HepG2 (cell line): Measurements from ENCODE around the gene MEAF6. TPM values are rescaled to one million over a fixed set of nuclear protein-coding genes. Genes with fewer than 3 reads are reported as not detected.

Experiments
- ATAC-seq: fragments of 200-7000 bp; cut with Tn5 transposase; 3 replicates; pipeline ENCODE4 v1.9.1; 2020; ENCODE audit warnings: mild to moderate bottlenecking, moderate library complexity
- BruUV-seq: library from RNA; stranded (reverse); fragments of 400-500 nt; replicated peaks from 2 replicates; lab custom pipeline; 2021; lab: Mats Ljungman, UMichigan
- CTCF ChIA-PET: fragments of 300-600 bp; formaldehyde crosslinking; extraction: SDS; loops from one replicate; lab custom pipeline; 2021; ENCODE audit warnings: low total read pairs, inconsistent platforms, low intra/inter-chr PET ratio; lab: Yijun Ruan, JAX
- POLR2A ChIA-PET: fragments of 350-600 bp; sonication (Branson Sonifier 250); formaldehyde crosslinking; loops from one replicate; lab custom pipeline; 2020; ENCODE audit warnings: antibody characterized with exemption, inconsistent platforms; lab: Yijun Ruan, JAX
- DNase-seq: peaks from one replicate; pipeline ENCODE4 v3.0.0-alpha.2; 2015; ENCODE audit warnings: low spot score
- FAIRE-seq: peaks from 3 replicates; lab custom pipeline; 2011; peaks lifted over from hg19 to GRCh38; lab: Jason Lieb, UNC
- H2AFZ ChIP-seq: one replicate; pipeline ENCODE4 v1.6.1; 2011; ENCODE audit warnings: low read length, inconsistent platforms
- H3K27ac ChIP-seq: fragments of 300-600 bp; 3 replicates; pipeline ENCODE4 v1.8.0; 2011; ENCODE audit warnings: mixed run types, mild to moderate bottlenecking, mixed read lengths, low read length, inconsistent platforms; ENCODE audit not compliant: insufficient read depth; ENCODE audit errors: extremely low read length
- H3K27me3 ChIP-seq, 2 experiments: fragments of 200-600 bp in 1 of 2; 2 replicates in 1 of 2; 3 replicates in 1 of 2; pipeline versions ENCODE4 v1.6.0 to v1.8.0; 2011; ENCODE audit warnings: low read length in 2 of 2, mild to moderate bottlenecking in 2 of 2, moderate library complexity in 2 of 2, inconsistent platforms in 1 of 2; ENCODE audit not compliant: insufficient read depth in 2 of 2, control insufficient read depth in 1 of 2
- H3K36me3 ChIP-seq, 2 experiments: fragments of 200-600 bp in 1 of 2; replicated peaks in 1 of 2; 2 replicates in 1 of 2; 3 replicates in 1 of 2; pipeline versions ENCODE4 v1.5.1 to v1.8.0; 2011; ENCODE audit warnings: low read length in 2 of 2, inconsistent platforms in 1 of 2; ENCODE audit not compliant: insufficient read depth in 2 of 2, control insufficient read depth in 1 of 2
- H3K4me1 ChIP-seq: 2 replicates; pipeline ENCODE4 v1.5.1; 2012; ENCODE audit warnings: low read length, inconsistent platforms; ENCODE audit not compliant: insufficient read depth
- H3K4me2 ChIP-seq: 2 replicates; pipeline ENCODE4 v1.6.0; 2011; ENCODE audit warnings: low read depth, low read length, inconsistent platforms
- H3K4me3 ChIP-seq, 3 experiments: fragments of 200-600 bp in 1 of 3; sonication (generic), shearing (Covaris generic) in 1 of 3; replicated peaks in 1 of 3; 2 replicates each; pipeline ENCODE4 v1.5.1; 2011 to 2016; ENCODE audit warnings: low read length in 3 of 3, inconsistent platforms in 2 of 3, low read depth in 2 of 3, mild to moderate bottlenecking in 2 of 3, control low read depth in 1 of 3, mixed read lengths in 1 of 3; ENCODE audit not compliant: insufficient read depth in 1 of 3
- H3K79me2 ChIP-seq: one replicate; pipeline ENCODE4 v1.6.1; 2011; ENCODE audit warnings: low read length, inconsistent platforms; ENCODE audit not compliant: insufficient read depth
- H3K9ac ChIP-seq: 2 replicates; pipeline ENCODE4 v1.6.0; 2011; ENCODE audit warnings: mild to moderate bottlenecking, low read depth, low read length, inconsistent platforms; ENCODE audit not compliant: insufficient read depth
- H3K9me3 ChIP-seq: 2 replicates; pipeline ENCODE4 v1.5.1; 2012; ENCODE audit warnings: mild to moderate bottlenecking, low read length
- H4K20me1 ChIP-seq: 2 replicates; pipeline ENCODE4 v1.6.0; 2011; ENCODE audit warnings: inconsistent platforms, mild to moderate bottlenecking, low read length, moderate library complexity; ENCODE audit not compliant: insufficient read depth
- KDM5B ChIP-seq: sonication (generic); formaldehyde crosslinking; IDR thresholded peaks from 2 replicates; pipeline ENCODE4 v1.4.0; 2020; ENCODE audit warnings: missing genetic modification reagents, mild to moderate bottlenecking, borderline replicate concordance
- NONO ChIP-seq, 2 experiments: fragments of 450-650 bp in 1 of 2; sonication (generic) in 1 of 2; formaldehyde crosslinking in 1 of 2; IDR thresholded peaks in 1 of 2; conservative IDR thresholded peaks in 1 of 2; 2 replicates each; pipeline versions ENCODE4 v1.6.1 to v1.8.0; 2017 to 2022; ENCODE audit warnings: mild to moderate bottlenecking in 1 of 2, missing genetic modification reagents in 1 of 2, moderate library complexity in 1 of 2
- RBAK ChIP-seq: sonication (generic); formaldehyde crosslinking; IDR thresholded peaks from 2 replicates; pipeline ENCODE4 v1.5.1; 2020; ENCODE audit warnings: mild to moderate bottlenecking, missing genetic modification reagents
- SP2 ChIP-seq: sonication (generic); formaldehyde crosslinking; IDR thresholded peaks from 2 replicates; pipeline ENCODE4 v1.5.1; 2020; ENCODE audit warnings: mild to moderate bottlenecking, missing genetic modification reagents
- SRSF1 ChIP-seq: fragments of 200-400 bp; formaldehyde crosslinking; optimal IDR thresholded peaks from 2 replicates; pipeline ENCODE3; 2017; ENCODE audit warnings: mild to moderate bottlenecking, low read depth, low read length, moderate library complexity
- SRY ChIP-seq: sonication (generic); formaldehyde crosslinking; IDR thresholded peaks from 2 replicates; pipeline ENCODE4 v1.8.0; 2022; ENCODE audit warnings: mild to moderate bottlenecking, missing genetic modification reagents
- SYNCRIP ChIP-seq: fragments of 200-400 bp; formaldehyde crosslinking; IDR thresholded peaks from 2 replicates; pipeline ENCODE4 v1.6.1; 2018; ENCODE audit warnings: mild to moderate bottlenecking, low read depth, low read length; ENCODE audit not compliant: insufficient read depth
- ZNF180 ChIP-seq: sonication (generic); formaldehyde crosslinking; IDR thresholded peaks from 2 replicates; pipeline ENCODE4 v1.4.0; 2020; ENCODE audit warnings: low read depth, missing genetic modification reagents, borderline replicate concordance
- ZNF367 ChIP-seq: sonication (generic); formaldehyde crosslinking; IDR thresholded peaks from 2 replicates; pipeline ENCODE4 v1.4.0; 2020; ENCODE audit warnings: missing genetic modification reagents, borderline replicate concordance
- ZNF883 ChIP-seq: sonication (generic); formaldehyde crosslinking; IDR thresholded peaks from 2 replicates; pipeline ENCODE4 v1.5.1; 2020; ENCODE audit warnings: mild to moderate bottlenecking, missing genetic modification reagents; ENCODE audit errors: not compliant biosample characterization
- ZSCAN21 ChIP-seq: sonication (generic); formaldehyde crosslinking; IDR thresholded peaks from 2 replicates; pipeline ENCODE4 v1.8.0; 2022; ENCODE audit warnings: mild to moderate bottlenecking, missing genetic modification reagents, moderate library complexity, borderline replicate concordance
- WGBS: methylation state at CpG from one replicate; pipeline ENCODE4 v1.1.6; 2017; ENCODE audit warnings: low lambda C conversion rate; 5-methylcytosine and 5-hydroxymethylcytosine counted together
- in situ Hi-C: cut with HindIII; loops from 2 replicates; pipeline ENCODE4 v1.10.0; 2017; ENCODE audit warnings: low pct_unique_long_range_greater_than_20kb; ENCODE audit not compliant: extremely low pct_ligation_motif_present
- intact Hi-C: fragments of 100-400 bp; cut with micrococcal nuclease; formaldehyde crosslinking; loops from one replicate; pipeline ENCODE4 v1.10.0; 2022; ENCODE audit not compliant: unreplicated experiment
- microRNA-seq: library from miRNA; unstranded; fragments of <30 nt; microRNA quantifications from one replicate; pipeline ENCODE4, GENCODE V29; 2020
- polyA plus RNA-seq, 8 experiments: library from polyadenylated mRNA; depleted of rRNA in 3 of 8; stranded (reverse) in 7 of 8; unstranded in 1 of 8; fragments of >200 nt; fragmentation: Illumina TruSeq in 4 of 8; extraction: Trizol in 4 of 8; gene quantifications; 2 replicates each; pipeline versions ENCODE4 v1.2.1 to v1.2.3, GENCODE V29; 2011 to 2016; ENCODE audit warnings: low read depth in 4 of 8, missing spikeins in 1 of 8, mixed read lengths in 1 of 8; ENCODE audit not compliant: insufficient read depth in 1 of 8
- small RNA-seq, 3 experiments: library from RNA; depleted of rRNA; stranded (forward); fragments of <200 nt; gene quantifications; one replicate each; pipeline ENCODE3, GENCODE V24; 2012; ENCODE audit warnings: low read depth in 2 of 3, low replicate concordance in 1 of 3; ENCODE audit not compliant: insufficient read length in 3 of 3, insufficient read depth in 2 of 3
- total RNA-seq, 5 experiments: library from RNA; depleted of rRNA; stranded (reverse); fragments of >200 nt; fragmentation: Illumina TruSeq; extraction: Trizol; gene quantifications; 2 replicates each; pipeline ENCODE4 v1.2.3, GENCODE V29; 2016; ENCODE audit warnings: low read depth in 1 of 5
- TF ChIP-seq, protein P1 (sequence below): IDR thresholded peaks from 2 replicates; pipeline ENCODE4 v1.6.1; 2016; ENCODE audit warnings: missing biosample characterization, missing genetic modification reagents, low read depth

MEAF6 gene
- total and polyA plus RNA-seq, 2 of the 13 experiments (the other 11 are each of a cell fraction or from before 2014, with no cell fraction given) = 29.5 to 45.6 TPM

DNA sequence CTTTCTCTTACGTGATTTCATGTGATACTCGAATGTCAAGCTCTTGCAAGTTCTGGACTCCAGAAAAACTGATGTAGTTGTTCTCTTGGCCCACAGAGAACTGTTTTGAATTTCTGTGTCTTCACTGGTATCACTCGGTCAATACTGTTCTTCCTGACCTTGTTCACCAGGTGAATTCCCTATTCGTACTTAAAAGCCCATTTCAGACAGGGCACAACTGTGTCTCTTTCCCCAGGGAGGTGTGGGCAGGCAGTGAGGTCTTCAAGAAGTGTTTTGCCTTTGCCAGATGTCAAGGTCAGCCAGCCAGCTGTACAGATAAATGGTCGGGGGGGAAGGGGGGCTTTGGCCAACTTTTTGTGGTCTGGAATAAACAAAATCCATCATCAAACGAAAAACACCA lies 67.7 kb downstream of the MEAF6 start (continued):
- TF ChIP-seq, protein P1, sequence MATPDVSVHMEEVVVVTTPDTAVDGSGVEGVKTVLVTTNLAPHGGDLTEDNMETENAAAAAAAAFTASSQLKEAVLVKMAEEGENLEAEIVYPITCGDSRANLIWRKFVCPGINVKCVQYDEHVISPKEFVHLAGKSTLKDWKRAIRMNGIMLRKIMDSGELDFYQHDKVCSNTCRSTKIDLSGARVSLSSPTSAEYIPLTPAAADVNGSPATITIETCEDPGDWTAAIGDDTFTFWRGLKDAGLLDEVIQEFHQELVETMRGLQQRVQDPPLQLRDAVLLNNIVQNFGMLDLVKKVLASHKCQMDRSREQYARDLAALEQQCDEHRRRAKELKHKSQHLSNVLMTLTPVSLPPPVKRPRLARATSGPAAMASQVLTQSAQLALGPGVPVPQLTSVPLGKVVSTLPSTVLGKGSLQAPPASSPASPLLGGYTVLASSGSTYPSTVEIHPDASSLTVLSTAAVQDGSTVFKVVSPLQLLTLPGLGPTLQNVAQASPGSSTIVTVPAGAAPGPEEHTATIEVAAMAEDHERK (CRISPR knock-in tag) = no peak

DNA sequence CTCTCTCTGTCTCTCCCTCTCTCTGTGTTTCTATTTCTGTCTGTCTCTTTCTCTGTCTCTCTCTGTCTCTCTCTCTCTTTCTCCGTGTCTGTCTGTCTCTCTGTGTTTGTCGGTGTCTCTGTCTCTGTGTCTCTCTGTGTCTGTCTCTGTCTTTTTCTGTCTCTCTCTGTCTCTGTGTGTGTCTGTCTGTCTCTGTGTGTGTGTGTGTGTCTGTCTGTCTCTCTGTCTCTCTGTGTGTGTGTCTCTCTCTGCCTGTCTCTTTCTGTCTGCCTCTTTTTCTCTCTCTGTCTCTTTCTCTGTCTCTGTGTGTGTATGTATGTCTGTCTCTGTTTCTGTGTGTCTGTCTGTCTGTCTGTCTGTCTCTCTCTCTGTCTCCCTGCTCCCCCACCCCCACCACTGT lies 71.9 kb downstream of the MEAF6 start:
- ATAC-seq (no peak), DNase-seq (no peak), FAIRE-seq (no peak)
- no peaks in the 10 kb centered on the region for H3K36me3 ChIP-seq
- ChIA-PET POLR2A (no interaction called here), CTCF (no interaction called here)
- H3K4me1 ChIP-seq = no peaks in the 10 kb centered on the region
- intact Hi-C loops (no loop called here), in situ Hi-C loops (loop anchor here (25.0 kb wide), 1 partner anchor 730 kb away; no protein-coding TSS in a partner anchor)
- H3K9ac ChIP-seq = no peak overlapping the region
- H2AFZ ChIP-seq = no peak overlapping the region
- H3K27ac ChIP-seq = no peak overlapping the region
- H3K4me2 ChIP-seq = no peak overlapping the region
- H3K27me3 ChIP-seq = peaks cover 2 to 30% of the 10 kb centered on the region in 2 experiments; a peak in 4 of 5 replicates
- TF ChIP-seq SRY (CRISPR knock-in tag) (no peak), ZNF180 (CRISPR knock-in tag) (no peak), NONO (IDR thresholded peaks at IDR 0.05) (no peak), NONO (CRISPR knock-in tag; conservative IDR thresholded peaks at IDR 0.05) (no peak), SP2 (CRISPR knock-in tag) (no peak), ZNF883 (CRISPR knock-in tag) (no peak), SRSF1 (no peak), SYNCRIP (no peak), RBAK (CRISPR knock-in tag) (no peak), ZNF367 (CRISPR knock-in tag) (no peak), ZSCAN21 (CRISPR knock-in tag) (no peak), KDM5B (CRISPR knock-in tag) (no peak)
- TF ChIP-seq, all 625 proteins: peak for 0
- no TSS peak for BruUV-seq
- H3K79me2 ChIP-seq = no peaks in the 10 kb centered on the region
- no peak overlapping the region for H3K4me3 ChIP-seq
- WGBS = 58% methylated on average over 2 of the region's 2 CpGs
- no peaks in the 10 kb centered on the region for H4K20me1 ChIP-seq
- no peaks in the 10 kb centered on the region for H3K9me3 ChIP-seq

Small RNA genes lying within 50 kb of the gene (microRNA-seq; reads per million reads assigned to microRNA genes)
- gene MIR5581 (5.3 reads per million, percentile 33 among the genes with 10 or more reads in this experiment), gene MIR6732 (1.0 reads per million)

Small RNA genes lying within 50 kb of the gene (small RNA-seq; reads per million reads assigned to genes)
- gene AL034379.1 (0 reads per million in 3 experiments), gene MIR5581 (0.20 to 4.8 (median 2.0) reads per million in 3 experiments)

Other genes with a start within 250 kb of the MEAF6 start
- 4.2 and 6.8 TPM in 2 replicates for gene ZC3H12A, start 40.2 kb downstream of the MEAF6 start, total RNA-seq (2016; rRNA removed; fragmentation: Illumina TruSeq; extraction: Trizol)
- 13.3 and 21.1 TPM in 2 replicates for gene ZC3H12A, start 40.2 kb downstream of the MEAF6 start, polyA plus RNA-seq (2011; rRNA removed)
- gene SNIP1, start 39.5 kb upstream of the MEAF6 start, total RNA-seq (2016; rRNA removed; fragmentation: Illumina TruSeq; extraction: Trizol) = 10.9 and 11.2 TPM in 2 replicates
- 5.5 and 6.2 TPM in 2 replicates for gene SNIP1, start 39.5 kb upstream of the MEAF6 start, polyA plus RNA-seq (2011; rRNA removed)
- gene DNALI1, start 42.2 kb upstream of the MEAF6 start, total RNA-seq (2016; rRNA removed; fragmentation: Illumina TruSeq; extraction: Trizol) = 0.42 and 0.52 TPM in 2 replicates
- 0.70 and 0.93 TPM in 2 replicates for gene DNALI1, start 42.2 kb upstream of the MEAF6 start, polyA plus RNA-seq (2011; rRNA removed)
- 72.1 and 101 TPM in 2 replicates for gene GNL2, start 81.2 kb upstream of the MEAF6 start, total RNA-seq (2016; rRNA removed; fragmentation: Illumina TruSeq; extraction: Trizol)
- 31.2 and 32.1 TPM in 2 replicates for gene GNL2, start 81.2 kb upstream of the MEAF6 start, polyA plus RNA-seq (2011; rRNA removed)
- not detected in 2 replicates for gene RSPO1, start 120.1 kb upstream of the MEAF6 start, total RNA-seq (2016; rRNA removed; fragmentation: Illumina TruSeq; extraction: Trizol)
- not detected in 2 replicates for gene RSPO1, start 120.1 kb upstream of the MEAF6 start, polyA plus RNA-seq (2011; rRNA removed)
- gene CDCA8, start 177.8 kb upstream of the MEAF6 start, total RNA-seq (2016; rRNA removed; fragmentation: Illumina TruSeq; extraction: Trizol) = 38.6 and 48.7 TPM in 2 replicates
- 16.7 and 24.1 TPM in 2 replicates for gene CDCA8, start 177.8 kb upstream of the MEAF6 start, polyA plus RNA-seq (2011; rRNA removed)